Measurements from ENCODE around the gene PTBP2.

GRCh38 chr1:96772349-96772748 lies 50.8 kb downstream of the PTBP2 start:
- TF ChIP-seq POLR2A (IDR thresholded peaks at IDR 0.05) (no peak), POLR2AphosphoS5 (IDR thresholded peaks at IDR 0.05) (no peak), CTCF (IDR thresholded peaks at IDR 0.05) (no peak), EP300 (IDR thresholded peaks at IDR 0.05) (no peak)
